Hematopoietic multipotent progenitor cell treated with erythropoietin and hydrocortisone succinate and interleukin-3 and kit ligand, for 8 days (in vitro differentiated cells): ENCODE data around the gene SHROOM2.

Experiments used
- DNase-seq: peaks from one replicate; pipeline ENCODE4 v3.0.0-alpha.2; 2015

SHROOM2 gene

GRCh38 chrX:9866633-9867032 lies 80.4 kb downstream of the SHROOM2 start:
- DNase-seq = peak; percentile 18

GRCh38 chrX:9867226-9867625 lies 81.0 kb downstream of the SHROOM2 start:
- DNase-seq = no peak

GRCh38 chrX:9867753-9868152 lies 81.5 kb downstream of the SHROOM2 start:
- DNase-seq = no peak

- DNase-seq = no peak
These were observed 85.6 kb downstream of the SHROOM2 start for GRCh38 chrX:9871701-9872268.

- no peak for DNase-seq
These were observed 87.1 kb downstream of the SHROOM2 start for GRCh38 chrX:9873360-9873759.

- peak; percentile 60 for DNase-seq
These were observed 87.7 kb downstream of the SHROOM2 start for GRCh38 chrX:9873952-9874351.

GRCh38 chrX:9874483-9874882 lies 88.3 kb downstream of the SHROOM2 start:
- no peak for DNase-seq

- no peak for DNase-seq
These were observed 89.6 kb downstream of the SHROOM2 start for GRCh38 chrX:9875801-9876200.

GRCh38 chrX:9876201-9876600 lies 90.0 kb downstream of the SHROOM2 start:
- DNase-seq = no peak

GRCh38 chrX:9878146-9878820 lies 92.1 kb downstream of the SHROOM2 start:
- DNase-seq = no peak

GRCh38 chrX:9880237-9880636 lies 94.0 kb downstream of the SHROOM2 start:
- DNase-seq = no peak

- DNase-seq = no peak
These were observed 94.6 kb downstream of the SHROOM2 start for GRCh38 chrX:9880870-9881269.

GRCh38 chrX:9882669-9883446 lies 96.6 kb downstream of the SHROOM2 start:
- peak; percentile 74 for DNase-seq

- no peak for DNase-seq
These were observed 98.0 kb downstream of the SHROOM2 start for GRCh38 chrX:9884031-9884779.

GRCh38 chrX:9885150-9885549 lies 98.9 kb downstream of the SHROOM2 start:
- peak; percentile 63 for DNase-seq

- DNase-seq = no peak
These were observed 101.5 kb downstream of the SHROOM2 start for GRCh38 chrX:9887659-9888297.

- no peak for DNase-seq
These were observed 102.8 kb downstream of the SHROOM2 start for GRCh38 chrX:9888953-9889470.

GRCh38 chrX:9890681-9891091 lies 104.5 kb downstream of the SHROOM2 start:
- no peak for DNase-seq

- no peak for DNase-seq
These were observed 109.1 kb downstream of the SHROOM2 start for GRCh38 chrX:9895225-9895912.

- no peak for DNase-seq
These were observed 111.5 kb downstream of the SHROOM2 start for GRCh38 chrX:9897761-9898161.

- DNase-seq = no peak
These were observed 113.4 kb downstream of the SHROOM2 start for GRCh38 chrX:9899640-9900111.

GRCh38 chrX:9902656-9903055 lies 116.4 kb downstream of the SHROOM2 start:
- no peak for DNase-seq
